HG02759 (cell line): ENCODE measurements around the gene RPL22.
"Not testable (repeated sequence)": the region's sequence is repeated elsewhere in the genome, so short reads cannot be mapped to it uniquely, and the experiment has no call there.

Experiments
- ATAC-seq: cut with Tn5 transposase; IDR thresholded peaks from one replicate; pipeline ENCODE4 v1.9.1; 2021; ENCODE audit warnings: mild to moderate bottlenecking, moderate library complexity; ENCODE audit not compliant: unreplicated experiment

RPL22 gene

GRCh38 chr1:6234502-6235295, 35.3 kb upstream of the RPL22 start:
- no peak for ATAC-seq

- no peak for ATAC-seq
Measured at GRCh38 chr1:6233376-6233775, 34.0 kb upstream of the RPL22 start.

GRCh38 chr1:6225651-6226050, 26.3 kb upstream of the RPL22 start:
- no peak for ATAC-seq

GRCh38 chr1:6224718-6225117, 25.3 kb upstream of the RPL22 start:
- ATAC-seq = no peak

- no peak for ATAC-seq
Measured at GRCh38 chr1:6223617-6224016, 24.2 kb upstream of the RPL22 start.

GRCh38 chr1:6222636-6223035, 23.2 kb upstream of the RPL22 start:
- ATAC-seq = no peak

- ATAC-seq = no peak
Measured at GRCh38 chr1:6221210-6221784, 21.9 kb upstream of the RPL22 start.

- ATAC-seq = no peak
Measured at GRCh38 chr1:6220236-6220635, 20.8 kb upstream of the RPL22 start.

- not testable (repeated sequence) for ATAC-seq
Measured at GRCh38 chr1:6219641-6220040, 20.2 kb upstream of the RPL22 start.

GRCh38 chr1:6218375-6219164, 19.2 kb upstream of the RPL22 start:
- no peak for ATAC-seq

GRCh38 chr1:6212193-6212959, 13.0 kb upstream of the RPL22 start:
- ATAC-seq = no peak

GRCh38 chr1:6211731-6212130, 12.3 kb upstream of the RPL22 start:
- no peak for ATAC-seq

GRCh38 chr1:6210591-6211355, 11.4 kb upstream of the RPL22 start:
- no peak for ATAC-seq

GRCh38 chr1:6209661-6210580, 10.5 kb upstream of the RPL22 start:
- ATAC-seq = no peak

- no peak for ATAC-seq
Measured at GRCh38 chr1:6208723-6209660, 9.6 kb upstream of the RPL22 start.

GRCh38 chr1:6207921-6208320, 8.5 kb upstream of the RPL22 start:
- no peak for ATAC-seq

- ATAC-seq = no peak
Measured at GRCh38 chr1:6207075-6207885, 7.9 kb upstream of the RPL22 start.

- ATAC-seq = no peak
Measured at GRCh38 chr1:6206520-6206855, 7.1 kb upstream of the RPL22 start.
